ENCODE data around the gene MEP1A.

The MEP1A gene

DNA sequence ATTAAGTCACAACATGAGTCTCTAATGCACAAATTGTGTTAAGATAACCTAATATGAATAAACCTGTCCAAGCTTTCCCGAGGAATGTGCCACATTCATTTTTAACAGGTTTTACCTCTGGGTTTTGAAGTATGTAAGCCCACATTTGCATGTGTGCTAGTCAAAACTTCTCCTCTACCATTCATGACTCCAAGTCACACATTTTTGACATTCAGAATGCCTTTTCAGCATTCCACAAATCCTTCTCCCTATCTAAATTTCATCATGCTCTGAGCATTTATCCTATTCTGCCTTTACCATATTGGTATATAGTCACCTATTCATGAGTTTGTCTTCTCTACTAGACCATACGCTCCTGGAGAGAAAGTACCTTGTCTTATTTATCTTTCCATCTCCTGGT, 72.0 kb downstream of the MEP1A start:
- Histone ChIP-seq H3K36me3 (ENCODE audit: control insufficient read depth in 1 of 2, insufficient read depth in 2 of 2, low read length in 2 of 2) (no peaks in the 10 kb centered on the region), H3K4me3 (ENCODE audit: low read depth, low read length) (no peak overlapping the region), H3K23ac (ENCODE audit: low read length) (no peak overlapping the region), H3K79me2 (ENCODE audit: control insufficient read depth, insufficient read depth, low read length, poor library complexity) (no peaks in the 10 kb centered on the region), H4K91ac (ENCODE audit: low read depth, low read length) (no peak overlapping the region), H4K12ac (ENCODE audit: low read depth, low read length) (no peak overlapping the region), H2BK5ac (ENCODE audit: low read depth, low read length, poor library complexity) (no peak overlapping the region), H3K27ac (ENCODE audit: low read depth, low read length) (no peak overlapping the region), H2BK12ac (ENCODE audit: low read length) (no peak overlapping the region), H3K27me3 (ENCODE audit: insufficient read depth, low read length) (no peaks in the 10 kb centered on the region), H2AFZ (ENCODE audit: insufficient read depth, low read length, poor library complexity) (no peak overlapping the region), H3K14ac (ENCODE audit: low read length) (no peak overlapping the region), H2AK5ac (ENCODE audit: low read length) (no peak overlapping the region), H3K9ac (ENCODE audit: low read length) (no peak overlapping the region), H2BK120ac (ENCODE audit: insufficient read depth, low read length, poor library complexity) (no peak overlapping the region), H4K8ac (ENCODE audit: low read depth, low read length) (no peak overlapping the region), H3K4ac (ENCODE audit: low read depth, low read length) (no peak overlapping the region), H3K79me1 (ENCODE audit: low read length) (no peaks in the 10 kb centered on the region), H3K9me3 (ENCODE audit: insufficient read depth, low read depth, low read length) (no peaks in the 10 kb centered on the region), H3K4me1 (ENCODE audit: control insufficient read depth in 1 of 2, insufficient read depth in 2 of 2, low read length in 2 of 2) (peaks cover 0 to 1% of the 10 kb centered on the region in 2 experiments), H3K18ac (ENCODE audit: low read length) (no peak overlapping the region), H3K4me2 (ENCODE audit: low read length) (no peak overlapping the region)
- peak; percentile 35 to 88 for DNase-seq
- WGBS (ENCODE audit: extremely low coverage, insufficient coverage, insufficient read length), result no CpG with 5 or more reads among the region's 2 CpGs

DNA sequence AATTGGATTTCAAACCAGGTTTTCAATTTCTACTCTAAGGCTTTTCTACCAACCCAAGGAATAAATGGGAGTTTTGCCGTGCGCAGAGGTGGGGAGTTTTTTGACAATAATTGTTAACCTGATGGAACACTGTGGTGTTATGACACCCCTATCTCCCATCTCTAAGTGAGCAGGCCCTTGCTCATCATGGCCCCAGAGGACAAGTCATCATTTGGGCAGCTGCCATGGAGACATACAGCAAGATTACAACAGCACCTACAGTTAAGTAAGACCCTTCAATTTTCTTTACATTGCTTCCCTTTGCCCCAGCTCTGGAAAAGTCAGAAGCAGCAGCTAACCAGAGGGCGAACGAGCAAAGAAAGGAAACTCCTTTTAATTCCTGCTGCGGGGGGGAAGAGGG, 74.2 kb downstream of the MEP1A start:
- H3K79me2 ChIP-seq (ENCODE audit: control insufficient read depth, insufficient read depth, low read length, poor library complexity), result no peaks in the 10 kb centered on the region
- no peak overlapping the region for H3K27ac ChIP-seq (ENCODE audit: low read depth, low read length)
- H3K4me1 ChIP-seq (ENCODE audit: control insufficient read depth in 1 of 2, insufficient read depth in 2 of 2, low read length in 2 of 2), result peaks cover 0 to 1% of the 10 kb centered on the region in 2 experiments
- no peak overlapping the region for H4K91ac ChIP-seq (ENCODE audit: low read depth, low read length)
- no peak overlapping the region for H4K8ac ChIP-seq (ENCODE audit: low read depth, low read length)
- H3K4me3 ChIP-seq (ENCODE audit: low read depth, low read length), result no peak overlapping the region
- no peak overlapping the region for H2BK120ac ChIP-seq (ENCODE audit: insufficient read depth, low read length, poor library complexity)
- no peak overlapping the region for H2AK5ac ChIP-seq (ENCODE audit: low read length)
- H4K12ac ChIP-seq (ENCODE audit: low read depth, low read length), result no peak overlapping the region
- H3K4me2 ChIP-seq (ENCODE audit: low read length), result no peak overlapping the region
- H2BK5ac ChIP-seq (ENCODE audit: low read depth, low read length, poor library complexity), result no peak overlapping the region
- H3K27me3 ChIP-seq (ENCODE audit: insufficient read depth, low read length), result no peaks in the 10 kb centered on the region
- no peaks in the 10 kb centered on the region for H3K9me3 ChIP-seq (ENCODE audit: insufficient read depth, low read depth, low read length)
- no peak overlapping the region for H3K9ac ChIP-seq (ENCODE audit: low read length)
- no peak overlapping the region for H3K23ac ChIP-seq (ENCODE audit: low read length)
- no peak overlapping the region for H2AFZ ChIP-seq (ENCODE audit: insufficient read depth, low read length, poor library complexity)
- no peaks in the 10 kb centered on the region for H3K79me1 ChIP-seq (ENCODE audit: low read length)
- no peak overlapping the region for H3K18ac ChIP-seq (ENCODE audit: low read length)
- WGBS (ENCODE audit: extremely low coverage, insufficient coverage, insufficient read length), result no CpG with 5 or more reads among the region's 5 CpGs
- no peaks in the 10 kb centered on the region for H3K36me3 ChIP-seq (ENCODE audit: control insufficient read depth in 1 of 2, insufficient read depth in 2 of 2, low read length in 2 of 2)
- H3K4ac ChIP-seq (ENCODE audit: low read depth, low read length), result no peak overlapping the region
- H3K14ac ChIP-seq (ENCODE audit: low read length), result no peak overlapping the region
- peak in 1 of 2 donors; percentile 14 for DNase-seq
- no peak overlapping the region for H2BK12ac ChIP-seq (ENCODE audit: low read length)

- WGBS (ENCODE audit: extremely low coverage, insufficient coverage, insufficient read length), result no CpG with 5 or more reads among the region's 4 CpGs
- H3K79me1 ChIP-seq (ENCODE audit: low read length), result no peaks in the 10 kb centered on the region
Observed at GRCh38 chr6:46876126-46876525, 82.9 kb downstream of the MEP1A start.

DNA sequence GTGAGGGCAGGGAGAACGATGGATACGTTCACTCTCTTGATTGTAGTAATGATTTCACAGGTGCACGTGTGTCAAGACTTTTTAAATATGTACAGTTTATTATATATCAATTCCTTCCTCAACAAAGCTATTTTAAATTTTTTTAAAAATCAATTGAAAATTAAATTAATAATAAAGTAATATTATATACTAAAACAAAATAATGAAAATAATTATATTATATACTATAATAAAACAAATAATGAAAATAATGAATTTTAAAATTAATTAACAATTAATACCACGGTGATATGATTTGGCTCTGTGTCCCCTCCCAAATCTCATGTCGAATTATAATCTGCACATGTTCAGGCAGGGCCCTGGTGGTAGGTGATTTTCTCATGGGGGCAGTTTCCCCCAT, 85.8 kb downstream of the MEP1A start:
- no CpG with 5 or more reads among the region's 5 CpGs for WGBS (ENCODE audit: extremely low coverage, insufficient coverage, insufficient read length)
- Histone ChIP-seq H4K91ac (ENCODE audit: low read depth, low read length) (no peak overlapping the region), H4K8ac (ENCODE audit: low read depth, low read length) (no peak overlapping the region), H3K36me3 (ENCODE audit: control insufficient read depth in 1 of 2, insufficient read depth in 2 of 2, low read length in 2 of 2) (no peaks in the 10 kb centered on the region), H3K4ac (ENCODE audit: low read depth, low read length) (no peak overlapping the region), H3K23ac (ENCODE audit: low read length) (no peak overlapping the region), H3K4me3 (ENCODE audit: low read depth, low read length) (no peak overlapping the region), H3K27ac (ENCODE audit: low read depth, low read length) (no peak overlapping the region), H3K14ac (ENCODE audit: low read length) (no peak overlapping the region), H3K27me3 (ENCODE audit: insufficient read depth, low read length) (no peaks in the 10 kb centered on the region), H3K4me2 (ENCODE audit: low read length) (no peak overlapping the region), H4K12ac (ENCODE audit: low read depth, low read length) (no peak overlapping the region), H3K79me2 (ENCODE audit: control insufficient read depth, insufficient read depth, low read length, poor library complexity) (no peaks in the 10 kb centered on the region), H3K9me3 (ENCODE audit: insufficient read depth, low read depth, low read length) (no peaks in the 10 kb centered on the region), H2AK5ac (ENCODE audit: low read length) (no peak overlapping the region), H3K4me1 (ENCODE audit: control insufficient read depth in 1 of 2, insufficient read depth in 2 of 2, low read length in 2 of 2) (peaks cover 3% of the 10 kb centered on the region in 2 experiments), H3K79me1 (ENCODE audit: low read length) (no peaks in the 10 kb centered on the region), H3K18ac (ENCODE audit: low read length) (no peak overlapping the region), H2BK5ac (ENCODE audit: low read depth, low read length, poor library complexity) (no peak overlapping the region), H2BK12ac (ENCODE audit: low read length) (no peak overlapping the region), H3K9ac (ENCODE audit: low read length) (no peak overlapping the region), H2BK120ac (ENCODE audit: insufficient read depth, low read length, poor library complexity) (no peak overlapping the region), H2AFZ (ENCODE audit: insufficient read depth, low read length, poor library complexity) (no peak overlapping the region)
- no peak for DNase-seq

More at GRCh38 chr6:46876126-46876525, 82.9 kb downstream of the MEP1A start:
- Histone ChIP-seq H3K79me2 (ENCODE audit: control insufficient read depth, insufficient read depth, low read length, poor library complexity) (no peaks in the 10 kb centered on the region), H3K4ac (ENCODE audit: low read depth, low read length) (no peak overlapping the region), H3K23ac (ENCODE audit: low read length) (no peak overlapping the region), H3K36me3 (ENCODE audit: control insufficient read depth in 1 of 2, insufficient read depth in 2 of 2, low read length in 2 of 2) (no peaks in the 10 kb centered on the region), H2AK5ac (ENCODE audit: low read length) (no peak overlapping the region), H3K27ac (ENCODE audit: low read depth, low read length) (peak overlapping the region; percentile 20), H2AFZ (ENCODE audit: insufficient read depth, low read length, poor library complexity) (no peak overlapping the region), H3K4me2 (ENCODE audit: low read length) (no peak overlapping the region), H3K9me3 (ENCODE audit: insufficient read depth, low read depth, low read length) (no peaks in the 10 kb centered on the region), H3K9ac (ENCODE audit: low read length) (no peak overlapping the region), H4K12ac (ENCODE audit: low read depth, low read length) (no peak overlapping the region), H2BK120ac (ENCODE audit: insufficient read depth, low read length, poor library complexity) (no peak overlapping the region), H3K18ac (ENCODE audit: low read length) (no peak overlapping the region), H3K4me3 (ENCODE audit: low read depth, low read length) (no peak overlapping the region), H4K8ac (ENCODE audit: low read depth, low read length) (no peak overlapping the region), H2BK5ac (ENCODE audit: low read depth, low read length, poor library complexity) (no peak overlapping the region), H2BK12ac (ENCODE audit: low read length) (no peak overlapping the region), H3K14ac (ENCODE audit: low read length) (no peak overlapping the region), H3K27me3 (ENCODE audit: insufficient read depth, low read length) (peaks cover 2% of the 10 kb centered on the region), H4K91ac (ENCODE audit: low read depth, low read length) (no peak overlapping the region), H3K4me1 (ENCODE audit: control insufficient read depth in 1 of 2, insufficient read depth in 2 of 2, low read length in 2 of 2) (peaks cover 3% of the 10 kb centered on the region in 2 experiments)
- DNase-seq, result peak; percentile 97 to 98

Data from trophoblast cell (in vitro differentiated cells and primary cell).